Choroid plexus epithelial cell (primary cell): ENCODE measurements around the gene HMGB3.
"Not testable (repeated sequence)": the region's sequence is repeated elsewhere in the genome, so short reads cannot be mapped to it uniquely, and the experiment has no call there.

Experiments
- DNase-seq: peaks from one replicate; pipeline ENCODE4 v3.0.0-alpha.2; 2010; ENCODE audit warnings: low read depth
- H3K4me3 ChIP-seq: 2 replicates; pipeline ENCODE4 v1.5.1; 2011; ENCODE audit warnings: low read depth, mild to moderate bottlenecking, control low read depth, low read length, moderate library complexity
- CTCF ChIP-seq: conservative IDR thresholded peaks from 2 replicates; pipeline ENCODE4 v1.5.1; 2011; ENCODE audit warnings: low read depth, mild to moderate bottlenecking, control low read depth, inconsistent platforms, low read length, moderate library complexity

The HMGB3 gene

GRCh38 chrX:150961631-150962030, 21.5 kb upstream of the HMGB3 start:
- TF ChIP-seq CTCF: no peak
- no peak for DNase-seq
- no peak overlapping the region for H3K4me3 ChIP-seq

GRCh38 chrX:150964416-150964815, 18.7 kb upstream of the HMGB3 start:
- DNase-seq, H3K4me3 ChIP-seq: not testable (repeated sequence)

GRCh38 chrX:150966235-150966634, 16.9 kb upstream of the HMGB3 start:
- DNase-seq: no peak
- no peak for TF ChIP-seq CTCF
- H3K4me3 ChIP-seq: no peak overlapping the region

GRCh38 chrX:150966742-150967141, 16.4 kb upstream of the HMGB3 start:
- no peak for DNase-seq
- H3K4me3 ChIP-seq: no peak overlapping the region
- TF ChIP-seq CTCF: no peak

GRCh38 chrX:150967786-150968185, 15.3 kb upstream of the HMGB3 start:
- no peak for TF ChIP-seq CTCF
- DNase-seq: no peak
- H3K4me3 ChIP-seq: no peak overlapping the region

- DNase-seq: no peak
- no peak overlapping the region for H3K4me3 ChIP-seq
- TF ChIP-seq CTCF: no peak
These were observed 14.0 kb upstream of the HMGB3 start for GRCh38 chrX:150968862-150969720.

GRCh38 chrX:150972450-150972849, 10.7 kb upstream of the HMGB3 start:
- DNase-seq: no peak
- no peak overlapping the region for H3K4me3 ChIP-seq

More at GRCh38 chrX:150972450-150972849, 10.7 kb upstream of the HMGB3 start:
- no peak for TF ChIP-seq CTCF
